Measurements from ENCODE around the gene ACAP3.

Gene ACAP3

DNA sequence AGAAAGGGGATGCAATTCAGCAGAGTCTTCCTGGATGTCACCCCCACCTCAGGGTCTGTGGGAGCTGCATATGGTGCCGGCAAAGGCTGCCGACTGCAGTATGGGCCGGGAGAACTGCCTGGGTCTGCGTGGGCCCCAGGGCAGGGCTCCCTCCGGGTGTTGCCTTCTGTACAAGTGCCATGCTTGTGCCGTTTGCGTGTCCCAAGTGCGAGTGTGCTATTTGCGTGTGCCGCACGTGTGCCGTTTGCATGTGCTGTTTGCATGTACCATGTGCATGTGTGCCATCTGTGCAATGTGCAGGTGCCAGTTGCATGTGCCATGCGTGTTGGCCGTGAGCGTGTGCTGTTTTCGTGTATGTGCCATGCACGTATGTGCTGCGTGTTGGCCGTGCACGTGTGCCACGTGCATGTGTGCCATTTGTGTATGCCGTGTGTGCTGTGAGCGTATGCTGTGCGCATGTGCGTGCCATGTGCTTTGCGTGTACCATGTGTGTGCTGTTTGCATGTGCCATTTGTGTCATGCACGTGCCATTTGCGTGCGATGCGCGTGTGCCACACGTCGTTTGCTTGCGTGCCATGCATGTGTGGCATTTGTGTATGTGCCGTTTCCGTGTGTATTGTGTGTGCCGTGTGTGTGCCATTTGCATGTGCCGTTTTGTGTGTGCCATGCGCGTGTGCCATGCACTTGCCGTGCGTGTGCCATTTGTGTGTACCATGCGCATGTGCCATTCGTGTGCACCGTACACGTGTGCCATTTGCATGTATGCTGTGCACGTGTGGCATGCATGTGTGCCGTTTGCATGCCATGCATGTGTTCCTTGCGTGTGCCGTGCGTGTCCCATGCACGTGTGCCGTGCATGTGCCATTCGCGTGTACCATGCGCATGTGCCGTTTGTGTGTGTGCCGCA lies 21.8 kb upstream of the ACAP3 start:
- 0 out of 2 replicates have a peak, but pooled peaks have one; percentile 47 for TF ChIP-seq POLR2AphosphoS5 (IDR thresholded peaks at IDR 0.05; ENCODE audit: low read depth)
- TF ChIP-seq SPI1 (IDR thresholded peaks at IDR 0.05; ENCODE audit: borderline replicate concordance, low read depth) = no peak
- TF ChIP-seq, protein P1, sequence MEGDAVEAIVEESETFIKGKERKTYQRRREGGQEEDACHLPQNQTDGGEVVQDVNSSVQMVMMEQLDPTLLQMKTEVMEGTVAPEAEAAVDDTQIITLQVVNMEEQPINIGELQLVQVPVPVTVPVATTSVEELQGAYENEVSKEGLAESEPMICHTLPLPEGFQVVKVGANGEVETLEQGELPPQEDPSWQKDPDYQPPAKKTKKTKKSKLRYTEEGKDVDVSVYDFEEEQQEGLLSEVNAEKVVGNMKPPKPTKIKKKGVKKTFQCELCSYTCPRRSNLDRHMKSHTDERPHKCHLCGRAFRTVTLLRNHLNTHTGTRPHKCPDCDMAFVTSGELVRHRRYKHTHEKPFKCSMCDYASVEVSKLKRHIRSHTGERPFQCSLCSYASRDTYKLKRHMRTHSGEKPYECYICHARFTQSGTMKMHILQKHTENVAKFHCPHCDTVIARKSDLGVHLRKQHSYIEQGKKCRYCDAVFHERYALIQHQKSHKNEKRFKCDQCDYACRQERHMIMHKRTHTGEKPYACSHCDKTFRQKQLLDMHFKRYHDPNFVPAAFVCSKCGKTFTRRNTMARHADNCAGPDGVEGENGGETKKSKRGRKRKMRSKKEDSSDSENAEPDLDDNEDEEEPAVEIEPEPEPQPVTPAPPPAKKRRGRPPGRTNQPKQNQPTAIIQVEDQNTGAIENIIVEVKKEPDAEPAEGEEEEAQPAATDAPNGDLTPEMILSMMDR (IDR thresholded peaks at IDR 0.05; ENCODE audit: insufficient read depth, low read length) = no peak
- H3K27ac ChIP-seq (replicated peaks) = no peak overlapping the region
- no peaks in the 10 kb centered on the region for H3K27me3 ChIP-seq (ENCODE audit: insufficient read depth, poor library complexity, severe bottlenecking)
- H3K4me3 ChIP-seq (replicated peaks; ENCODE audit: insufficient read depth, low read length) = no peak overlapping the region
- DNase-seq (ENCODE audit: low read depth in 1 of 2, low spot score in 1 of 2) = no peak

DNA sequence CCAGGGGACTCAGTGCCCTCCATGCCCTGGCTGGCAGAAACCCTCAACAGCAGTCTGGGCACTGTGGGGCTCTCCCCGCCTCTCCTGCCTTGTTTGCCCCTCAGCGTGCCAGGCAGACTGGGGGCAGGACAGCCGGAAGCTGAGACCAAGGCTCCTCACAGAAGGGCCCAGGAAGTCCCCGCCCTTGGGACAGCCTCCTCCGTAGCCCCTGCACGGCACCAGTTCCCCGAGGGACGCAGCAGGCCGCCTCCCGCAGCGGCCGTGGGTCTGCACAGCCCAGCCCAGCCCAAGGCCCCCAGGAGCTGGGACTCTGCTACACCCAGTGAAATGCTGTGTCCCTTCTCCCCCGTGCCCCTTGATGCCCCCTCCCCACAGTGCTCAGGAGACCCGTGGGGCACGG lies 20.5 kb upstream of the ACAP3 start:
- no peak for DNase-seq (ENCODE audit: low read depth in 1 of 2, low spot score in 1 of 2)
- Histone ChIP-seq H3K4me3 (replicated peaks; ENCODE audit: insufficient read depth, low read length) (no peak overlapping the region), H3K27me3 (ENCODE audit: insufficient read depth, poor library complexity, severe bottlenecking) (no peaks in the 10 kb centered on the region), H3K27ac (replicated peaks) (no peak overlapping the region)
- TF ChIP-seq SPI1 (IDR thresholded peaks at IDR 0.05; ENCODE audit: borderline replicate concordance, low read depth) = no peak
- no peak for TF ChIP-seq GABPA (IDR thresholded peaks at IDR 0.05; ENCODE audit: low read depth)
- TF ChIP-seq POLR2AphosphoS5 (IDR thresholded peaks at IDR 0.05; ENCODE audit: low read depth) = no peak
- TF ChIP-seq, protein P2, sequence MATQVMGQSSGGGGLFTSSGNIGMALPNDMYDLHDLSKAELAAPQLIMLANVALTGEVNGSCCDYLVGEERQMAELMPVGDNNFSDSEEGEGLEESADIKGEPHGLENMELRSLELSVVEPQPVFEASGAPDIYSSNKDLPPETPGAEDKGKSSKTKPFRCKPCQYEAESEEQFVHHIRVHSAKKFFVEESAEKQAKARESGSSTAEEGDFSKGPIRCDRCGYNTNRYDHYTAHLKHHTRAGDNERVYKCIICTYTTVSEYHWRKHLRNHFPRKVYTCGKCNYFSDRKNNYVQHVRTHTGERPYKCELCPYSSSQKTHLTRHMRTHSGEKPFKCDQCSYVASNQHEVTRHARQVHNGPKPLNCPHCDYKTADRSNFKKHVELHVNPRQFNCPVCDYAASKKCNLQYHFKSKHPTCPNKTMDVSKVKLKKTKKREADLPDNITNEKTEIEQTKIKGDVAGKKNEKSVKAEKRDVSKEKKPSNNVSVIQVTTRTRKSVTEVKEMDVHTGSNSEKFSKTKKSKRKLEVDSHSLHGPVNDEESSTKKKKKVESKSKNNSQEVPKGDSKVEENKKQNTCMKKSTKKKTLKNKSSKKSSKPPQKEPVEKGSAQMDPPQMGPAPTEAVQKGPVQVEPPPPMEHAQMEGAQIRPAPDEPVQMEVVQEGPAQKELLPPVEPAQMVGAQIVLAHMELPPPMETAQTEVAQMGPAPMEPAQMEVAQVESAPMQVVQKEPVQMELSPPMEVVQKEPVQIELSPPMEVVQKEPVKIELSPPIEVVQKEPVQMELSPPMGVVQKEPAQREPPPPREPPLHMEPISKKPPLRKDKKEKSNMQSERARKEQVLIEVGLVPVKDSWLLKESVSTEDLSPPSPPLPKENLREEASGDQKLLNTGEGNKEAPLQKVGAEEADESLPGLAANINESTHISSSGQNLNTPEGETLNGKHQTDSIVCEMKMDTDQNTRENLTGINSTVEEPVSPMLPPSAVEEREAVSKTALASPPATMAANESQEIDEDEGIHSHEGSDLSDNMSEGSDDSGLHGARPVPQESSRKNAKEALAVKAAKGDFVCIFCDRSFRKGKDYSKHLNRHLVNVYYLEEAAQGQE (IDR thresholded peaks at IDR 0.05; ENCODE audit: insufficient replicate concordance, low read depth) = no peak
- TF ChIP-seq, protein P1 (IDR thresholded peaks at IDR 0.05; ENCODE audit: insufficient read depth, low read length) = no peak

DNA sequence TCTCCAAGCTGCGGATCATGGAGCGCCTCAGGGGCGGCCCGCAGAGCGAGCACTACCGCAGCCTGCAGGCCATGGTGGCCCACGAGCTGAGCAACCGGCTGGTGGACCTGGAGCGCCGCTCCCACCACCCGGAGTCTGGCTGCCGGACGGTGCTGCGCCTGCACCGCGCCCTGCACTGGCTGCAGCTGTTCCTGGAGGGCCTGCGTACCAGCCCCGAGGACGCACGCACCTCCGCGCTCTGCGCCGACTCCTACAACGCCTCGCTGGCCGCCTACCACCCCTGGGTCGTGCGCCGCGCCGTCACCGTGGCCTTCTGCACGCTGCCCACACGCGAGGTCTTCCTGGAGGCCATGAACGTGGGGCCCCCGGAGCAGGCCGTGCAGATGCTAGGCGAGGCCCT lies 19.6 kb upstream of the ACAP3 start:
- H3K4me3 ChIP-seq (replicated peaks; ENCODE audit: insufficient read depth, low read length) = no peak overlapping the region
- TF ChIP-seq, protein P1 (IDR thresholded peaks at IDR 0.05; ENCODE audit: insufficient read depth, low read length) = no peak
- TF ChIP-seq, protein P2 (IDR thresholded peaks at IDR 0.05; ENCODE audit: insufficient replicate concordance, low read depth) = no peak
- TF ChIP-seq POLR2AphosphoS5 (IDR thresholded peaks at IDR 0.05; ENCODE audit: low read depth) (no peak), SPI1 (IDR thresholded peaks at IDR 0.05; ENCODE audit: borderline replicate concordance, low read depth) (no peak), GABPA (IDR thresholded peaks at IDR 0.05; ENCODE audit: low read depth) (no peak)
- no peak for DNase-seq (ENCODE audit: low read depth in 1 of 2, low spot score in 1 of 2)
- no peak overlapping the region for H3K27ac ChIP-seq (replicated peaks)
- no peaks in the 10 kb centered on the region for H3K27me3 ChIP-seq (ENCODE audit: insufficient read depth, poor library complexity, severe bottlenecking)

All from HL-60 (cell line).